Right ventricle myocardium inferior (tissue), 1 donor: ENCODE results near the gene ELK1. TPM values are rescaled to one million over a fixed set of nuclear protein-coding genes. Genes with fewer than 3 reads are reported as not detected.
A peak's percentile ranks its signal among the peaks of the same experiment; 100 is the strongest.
"Not testable (repeated sequence)": the region's sequence is repeated elsewhere in the genome, so short reads cannot be mapped to it uniquely, and the experiment has no call there.

ENCODE experiments used
- ATAC-seq: fragments of 200-7000 bp; cut with Tn5 transposase; one replicate; pipeline ENCODE4 v1.9.1; 2020; ENCODE audit warnings: mild to moderate bottlenecking, moderate library complexity
- DNase-seq: peaks from one replicate; pipeline ENCODE4 v3.0.0; 2021; ENCODE audit errors: missing footprints
- intact Hi-C: fragments of 100-400 bp; cut with DNase I; formaldehyde crosslinking; loops from one replicate; pipeline ENCODE4 v1.11.0; 2022
- long read RNA-seq: library from polyadenylated mRNA; unstranded; transcript quantifications from one replicate; pipeline ENCODE4 v2.0.0, GENCODE V29; 2021
- total RNA-seq: library from RNA; stranded (reverse); fragmentation: NEBNext Ultra II Directional; extraction: Animal tissue kit (Norgen Biotek cat#: 25700); gene quantifications from one replicate; pipeline ENCODE4 v1.2.1, GENCODE V29; 2021
- donor health status: DM: no; HTN: yes; CAD: no; lungs with severe emphysema.

ELK1 gene, protein sequence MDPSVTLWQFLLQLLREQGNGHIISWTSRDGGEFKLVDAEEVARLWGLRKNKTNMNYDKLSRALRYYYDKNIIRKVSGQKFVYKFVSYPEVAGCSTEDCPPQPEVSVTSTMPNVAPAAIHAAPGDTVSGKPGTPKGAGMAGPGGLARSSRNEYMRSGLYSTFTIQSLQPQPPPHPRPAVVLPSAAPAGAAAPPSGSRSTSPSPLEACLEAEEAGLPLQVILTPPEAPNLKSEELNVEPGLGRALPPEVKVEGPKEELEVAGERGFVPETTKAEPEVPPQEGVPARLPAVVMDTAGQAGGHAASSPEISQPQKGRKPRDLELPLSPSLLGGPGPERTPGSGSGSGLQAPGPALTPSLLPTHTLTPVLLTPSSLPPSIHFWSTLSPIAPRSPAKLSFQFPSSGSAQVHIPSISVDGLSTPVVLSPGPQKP
- total RNA-seq, result 19.3 TPM
- long read RNA-seq, transcript ELK1-201 (6 exons, 2,695 nt), result major isoform, 6 of 16 reads
- long read RNA-seq, partial matches to known transcripts, result 7 of 16 reads
- long read RNA-seq, other reads (novel, unspliced or antisense), result 1 of 16 reads

GRCh38 chrX:47650164-47651042, at the start of gene ELK1:
Gene ELK1, minus strand, starts transcription at chrX:47650563. Its CDS starts 9,122 bp downstream, at chrX:47641441.
- intact Hi-C loops, result loop anchor here (10.0 kb wide), 3 partner anchors 144 to 374 kb away; partner anchors contain the start of gene ZNF81
- DNase-seq, result peak; percentile 95
- ATAC-seq, result peak; percentile 98

- DNase-seq, result no peak
- intact Hi-C loops, result no loop called here
- ATAC-seq, result no peak
Measured at GRCh38 chrX:47697181-47697580, 46.8 kb upstream of the ELK1 start.

GRCh38 chrX:47690175-47690574, 39.8 kb upstream of the ELK1 start:
- DNase-seq, result no peak
- no peak for ATAC-seq
- intact Hi-C loops, result no loop called here

- intact Hi-C loops, result no loop called here
- DNase-seq, result no peak
- ATAC-seq, result no peak
Measured at GRCh38 chrX:47687263-47687662, 36.9 kb upstream of the ELK1 start.

DNA sequence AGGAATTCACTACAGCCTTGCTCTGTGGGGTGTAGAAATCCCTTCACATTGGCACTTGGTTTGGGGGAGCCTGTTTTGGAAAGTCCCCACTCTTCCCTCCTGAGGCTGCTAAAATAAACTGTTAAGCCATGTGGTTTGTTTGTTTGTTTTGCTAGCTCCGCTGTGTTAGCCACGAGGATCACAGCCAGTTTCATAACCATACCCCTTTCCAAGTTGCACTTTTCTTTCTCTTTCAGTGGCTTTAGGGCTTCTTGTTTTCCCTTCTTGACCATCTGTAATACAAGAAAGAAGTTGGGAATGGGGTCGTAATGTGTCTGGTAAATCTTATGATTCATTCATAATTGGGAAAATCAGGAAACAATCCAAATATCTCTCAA, 33.5 kb upstream of the ELK1 start:
- DNase-seq, result no peak
- intact Hi-C loops, result no loop called here
- ATAC-seq, result no peak

GRCh38 chrX:47683184-47683828, 32.9 kb upstream of the ELK1 start:
- ATAC-seq (no peak), DNase-seq (no peak)
- intact Hi-C loops, result no loop called here

GRCh38 chrX:47675959-47676859, 25.8 kb upstream of the ELK1 start:
- ATAC-seq, DNase-seq, intact Hi-C loops: not testable (repeated sequence)

DNA sequence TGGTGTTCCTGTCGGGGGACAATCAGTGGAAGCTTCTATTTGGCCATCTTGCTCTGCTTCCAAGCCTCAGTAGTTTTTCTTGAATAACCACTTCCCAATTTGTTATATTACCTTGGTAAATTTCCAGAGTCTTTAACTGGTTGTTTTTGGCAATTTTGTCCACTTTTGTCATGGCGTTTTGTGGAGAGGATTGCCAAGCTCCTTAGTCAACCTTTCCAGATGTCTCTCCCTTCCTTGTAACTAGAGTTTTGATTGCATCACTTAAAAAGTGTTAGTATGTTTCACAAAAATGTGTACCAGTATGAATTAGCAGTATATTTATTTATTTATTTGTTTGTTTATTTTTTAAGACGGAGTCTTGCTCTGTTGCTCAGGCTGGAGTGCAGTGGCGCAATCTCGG, 24.4 kb upstream of the ELK1 start:
- ATAC-seq, result no peak
- intact Hi-C loops, result no loop called here
- DNase-seq, result no peak

- ATAC-seq, intact Hi-C loops, DNase-seq: not testable (repeated sequence)
Measured at GRCh38 chrX:47665797-47666196, 15.4 kb upstream of the ELK1 start.

DNA sequence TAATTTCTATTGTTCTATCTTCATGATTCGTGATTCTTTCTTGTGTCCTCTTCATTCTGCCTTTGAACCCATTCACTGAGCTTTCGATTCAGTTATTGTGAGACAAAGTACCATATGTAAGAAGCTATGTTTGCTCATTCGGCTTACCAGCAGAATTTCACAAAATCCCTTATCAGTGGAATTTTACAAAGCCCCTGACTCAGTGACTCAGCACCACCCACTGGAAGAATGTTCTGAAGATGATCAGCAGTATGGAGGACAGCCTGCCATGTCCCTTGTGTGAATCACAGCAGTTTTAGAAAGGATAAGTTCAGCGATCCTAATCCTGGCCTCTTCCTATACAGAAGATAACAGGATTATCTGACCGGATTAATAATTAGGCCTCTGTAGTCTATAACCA, 14.4 kb upstream of the ELK1 start:
- intact Hi-C loops, result no loop called here
- ATAC-seq (no peak), DNase-seq (no peak)

GRCh38 chrX:47662144-47662657, 11.8 kb upstream of the ELK1 start:
- no peak for ATAC-seq
- intact Hi-C loops, result no loop called here
- DNase-seq, result no peak

GRCh38 chrX:47661539-47661938, 11.2 kb upstream of the ELK1 start:
- intact Hi-C loops, result no loop called here
- ATAC-seq, result no peak
- no peak for DNase-seq

GRCh38 chrX:47659421-47659726, 9.0 kb upstream of the ELK1 start:
- ATAC-seq, result no peak
- intact Hi-C loops, result loop anchor here (10.0 kb wide), 3 partner anchors 135 to 365 kb away; partner anchors contain the start of gene ZNF81
- no peak for DNase-seq

- intact Hi-C loops, result loop anchor here (10.0 kb wide), 3 partner anchors 136 to 366 kb away; partner anchors contain the start of gene ZNF81
- peak; percentile 96 for DNase-seq
- peak; percentile 93 for ATAC-seq
Measured at GRCh38 chrX:47658684-47659420, 8.5 kb upstream of the ELK1 start, which contains the start of gene UXT. Gene UXT, minus strand, starts transcription at chrX:47659180. Its CDS starts 253 bp downstream, at chrX:47658927.

GRCh38 chrX:47658301-47658683, 7.9 kb upstream of the ELK1 start:
- intact Hi-C loops, result loop anchor here (10.0 kb wide), 3 partner anchors 137 to 367 kb away; partner anchors contain the start of gene ZNF81
- no peak for DNase-seq
- ATAC-seq, result no peak

GRCh38 chrX:47651043-47651905, 911 bp upstream of the ELK1 start:
- ATAC-seq, result no peak
- intact Hi-C loops, result loop anchor here (10.0 kb wide), 3 partner anchors 144 to 374 kb away; partner anchors contain the start of gene ZNF81
- DNase-seq, result no peak
